Measurements from ENCODE around the gene SIAH3. TPM values are rescaled to one million over a fixed set of nuclear protein-coding genes. Genes with fewer than 3 reads are reported as not detected.

SIAH3 gene
- total and polyA plus RNA-seq, 7 donors: 0.01 TPM; not detected in 6

DNA sequence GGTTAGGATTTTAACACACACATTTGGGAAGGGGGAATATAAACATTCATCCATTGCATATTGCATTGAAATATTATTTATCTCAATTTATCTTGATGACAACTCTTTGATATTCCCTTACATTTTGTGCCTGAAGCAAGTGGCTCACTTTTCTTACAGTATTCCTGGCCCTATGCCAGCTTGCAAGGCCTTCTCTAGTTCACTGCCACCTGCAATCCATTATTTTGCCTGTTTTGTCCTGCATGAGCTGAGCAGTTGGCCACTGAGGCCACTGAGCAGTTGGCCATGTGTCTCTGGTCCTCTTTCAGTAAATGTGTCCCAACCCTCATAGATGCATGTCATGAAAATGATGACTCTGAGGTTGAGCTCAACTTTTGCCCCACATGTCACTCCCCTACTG is 99.7 kb downstream of the SIAH3 start:
- H3K9me3 ChIP-seq: no peaks in the 10 kb centered on the region
- DNase-seq: no peak
- TF ChIP-seq, protein P1, sequence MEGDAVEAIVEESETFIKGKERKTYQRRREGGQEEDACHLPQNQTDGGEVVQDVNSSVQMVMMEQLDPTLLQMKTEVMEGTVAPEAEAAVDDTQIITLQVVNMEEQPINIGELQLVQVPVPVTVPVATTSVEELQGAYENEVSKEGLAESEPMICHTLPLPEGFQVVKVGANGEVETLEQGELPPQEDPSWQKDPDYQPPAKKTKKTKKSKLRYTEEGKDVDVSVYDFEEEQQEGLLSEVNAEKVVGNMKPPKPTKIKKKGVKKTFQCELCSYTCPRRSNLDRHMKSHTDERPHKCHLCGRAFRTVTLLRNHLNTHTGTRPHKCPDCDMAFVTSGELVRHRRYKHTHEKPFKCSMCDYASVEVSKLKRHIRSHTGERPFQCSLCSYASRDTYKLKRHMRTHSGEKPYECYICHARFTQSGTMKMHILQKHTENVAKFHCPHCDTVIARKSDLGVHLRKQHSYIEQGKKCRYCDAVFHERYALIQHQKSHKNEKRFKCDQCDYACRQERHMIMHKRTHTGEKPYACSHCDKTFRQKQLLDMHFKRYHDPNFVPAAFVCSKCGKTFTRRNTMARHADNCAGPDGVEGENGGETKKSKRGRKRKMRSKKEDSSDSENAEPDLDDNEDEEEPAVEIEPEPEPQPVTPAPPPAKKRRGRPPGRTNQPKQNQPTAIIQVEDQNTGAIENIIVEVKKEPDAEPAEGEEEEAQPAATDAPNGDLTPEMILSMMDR (IDR thresholded peaks at IDR 0.05): no peak
- TF ChIP-seq POLR2AphosphoS5 (IDR thresholded peaks at IDR 0.05) (no peak), POLR2A (IDR thresholded peaks at IDR 0.05) (no peak), EP300 (IDR thresholded peaks at IDR 0.05) (no peak)
- H3K27ac ChIP-seq: no peak overlapping the region
- no peak overlapping the region for H3K4me3 ChIP-seq
- H3K36me3 ChIP-seq: no peaks in the 10 kb centered on the region
- no peaks in the 10 kb centered on the region for H3K4me1 ChIP-seq
- no peaks in the 10 kb centered on the region for H3K27me3 ChIP-seq
- intact Hi-C loops (cut with DNase I): no loop called here

DNA sequence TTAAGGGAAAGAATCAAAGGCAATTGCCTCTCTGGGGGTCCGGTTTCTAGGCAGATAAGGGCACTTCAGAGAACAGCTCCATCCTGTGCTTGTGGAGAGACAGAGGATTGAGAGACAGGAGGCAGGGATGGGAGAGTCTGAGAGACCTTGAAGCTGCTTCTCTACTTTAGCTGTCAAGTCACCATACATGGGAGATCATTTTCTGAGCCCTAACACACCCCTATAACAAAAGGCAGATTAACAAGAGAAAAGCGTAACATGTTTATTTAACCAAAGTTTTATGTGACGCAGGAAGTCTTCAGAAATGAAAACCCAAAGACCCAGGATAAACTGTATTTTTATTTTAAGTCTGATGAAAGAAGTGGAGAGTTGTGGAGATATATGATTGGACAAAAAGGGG is 101.0 kb downstream of the SIAH3 start:
- Histone ChIP-seq H3K27me3 (no peaks in the 10 kb centered on the region), H3K36me3 (no peaks in the 10 kb centered on the region), H3K27ac (no peak overlapping the region), H3K9me3 (no peaks in the 10 kb centered on the region), H3K4me3 (no peak overlapping the region), H3K4me1 (no peaks in the 10 kb centered on the region)
- no peak for DNase-seq
- intact Hi-C loops (cut with DNase I): no loop called here
- 72 to 84% methylated on average over 3 of the region's 3 CpGs for WGBS, 2 donors
- TF ChIP-seq POLR2AphosphoS5 (IDR thresholded peaks at IDR 0.05): no peak
- TF ChIP-seq, protein P1 (IDR thresholded peaks at IDR 0.05): no peak
- no peak for TF ChIP-seq POLR2A (IDR thresholded peaks at IDR 0.05)
- no peak for TF ChIP-seq EP300 (IDR thresholded peaks at IDR 0.05)

DNA sequence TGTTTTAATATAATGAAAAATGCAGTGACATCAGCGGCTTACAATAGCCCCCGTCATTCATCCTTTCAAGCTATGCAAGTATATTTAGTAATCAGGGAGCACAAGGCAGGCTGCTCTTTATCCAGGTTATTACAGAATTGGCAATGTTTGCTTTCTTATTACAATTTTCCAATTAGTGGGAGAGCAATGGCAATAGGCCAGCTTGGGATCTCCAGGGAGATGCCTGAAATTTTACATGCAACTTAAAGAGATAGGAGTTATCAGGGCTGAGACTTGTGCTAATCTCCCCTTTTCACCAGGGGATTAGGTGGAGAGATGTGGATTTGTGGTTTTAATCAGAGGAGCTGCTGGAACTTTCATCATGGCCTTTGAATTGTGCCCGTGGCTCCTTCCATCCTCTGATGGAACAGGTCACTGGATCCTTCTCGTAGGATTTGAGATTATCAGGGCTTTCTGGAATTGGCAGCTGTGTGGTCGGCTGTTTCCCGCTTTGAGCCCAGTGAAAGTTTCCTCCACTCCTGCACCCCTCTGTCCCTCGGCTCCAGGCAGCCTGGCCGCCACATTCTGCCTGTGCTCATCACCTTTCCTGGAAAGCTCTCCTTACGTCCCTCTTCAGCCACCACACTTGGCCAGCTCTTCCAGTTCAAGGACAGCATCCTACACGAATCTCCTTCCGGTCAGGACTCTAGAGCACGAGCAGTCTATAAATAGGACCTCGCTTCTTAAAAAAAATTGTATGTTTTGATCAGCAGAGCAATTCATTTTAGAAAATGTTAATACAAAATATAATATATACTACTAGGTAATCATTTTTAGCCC is 102.4 kb downstream of the SIAH3 start:
- WGBS, 2 donors: 73 to 79% methylated on average over 13 of the region's 13 CpGs

DNA sequence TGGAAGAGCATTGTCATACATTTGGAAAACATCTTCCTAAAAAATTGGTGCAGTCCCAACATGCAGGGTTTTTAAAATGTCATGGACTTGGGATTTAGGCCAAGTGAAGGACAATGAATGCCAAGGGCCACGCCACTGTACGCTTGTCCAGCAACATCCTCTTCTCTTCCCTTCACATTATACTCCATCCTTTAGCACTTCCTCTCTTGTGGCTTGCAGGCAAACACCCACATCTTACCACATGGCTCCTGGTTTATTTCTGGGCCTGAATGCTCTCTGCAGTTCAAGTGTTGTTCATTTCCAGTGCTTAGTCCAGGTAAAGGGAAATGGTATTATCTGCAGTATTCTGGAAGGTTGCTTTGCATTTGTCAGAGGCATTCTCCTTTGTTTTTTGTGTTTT is 104.5 kb downstream of the SIAH3 start:
- Histone ChIP-seq H3K4me3 (no peak overlapping the region), H3K27ac (no peak overlapping the region), H3K4me1 (no peaks in the 10 kb centered on the region), H3K27me3 (no peaks in the 10 kb centered on the region), H3K36me3 (no peaks in the 10 kb centered on the region), H3K9me3 (no peaks in the 10 kb centered on the region)
- intact Hi-C loops (cut with DNase I): no loop called here
- whole genome bisulfite sequencing, 2 donors: 59 to 73% methylated on average over 2 of the region's 2 CpGs
- no peak for DNase-seq
- no peak for TF ChIP-seq POLR2A (IDR thresholded peaks at IDR 0.05)
- no peak for TF ChIP-seq POLR2AphosphoS5 (IDR thresholded peaks at IDR 0.05)
- TF ChIP-seq, protein P1 (IDR thresholded peaks at IDR 0.05): no peak
- no peak for TF ChIP-seq EP300 (IDR thresholded peaks at IDR 0.05)

More for the DNA sequence above, 102.4 kb downstream of the SIAH3 start:
- Histone ChIP-seq H3K4me3 (no peak overlapping the region), H3K36me3 (no peaks in the 10 kb centered on the region), H3K27ac (no peak overlapping the region), H3K9me3 (no peaks in the 10 kb centered on the region), H3K27me3 (no peaks in the 10 kb centered on the region), H3K4me1 (no peaks in the 10 kb centered on the region)
- DNase-seq: no peak
- intact Hi-C loops (cut with DNase I): no loop called here
- no peak for TF ChIP-seq POLR2A (IDR thresholded peaks at IDR 0.05)
- TF ChIP-seq EP300 (IDR thresholded peaks at IDR 0.05): no peak
- TF ChIP-seq POLR2AphosphoS5 (IDR thresholded peaks at IDR 0.05): no peak
- TF ChIP-seq, protein P1 (IDR thresholded peaks at IDR 0.05): no peak

DNA sequence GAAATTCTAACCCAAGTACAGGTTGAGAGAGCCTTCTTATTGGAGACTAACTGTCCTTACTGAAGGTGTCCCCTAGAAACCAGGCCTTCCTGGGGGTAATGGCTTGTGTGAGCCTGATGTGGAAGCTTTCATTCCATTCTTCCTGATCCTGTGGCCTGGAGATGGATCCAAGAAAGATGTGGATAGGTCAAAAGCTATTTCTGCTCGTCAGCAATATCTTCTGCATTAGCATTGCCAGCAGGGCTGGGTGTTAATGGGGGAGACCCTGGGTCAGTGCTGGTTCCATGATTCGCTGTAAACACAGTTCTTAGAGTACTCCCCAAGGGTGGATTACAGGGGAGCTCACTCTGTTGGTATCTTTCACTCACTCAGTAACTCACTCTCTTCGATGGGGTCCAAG is 106.6 kb downstream of the SIAH3 start:
- H3K36me3 ChIP-seq: no peaks in the 10 kb centered on the region
- WGBS, 2 donors: 79 to 83% methylated on average over 3 of the region's 3 CpGs
- no peaks in the 10 kb centered on the region for H3K4me1 ChIP-seq
- H3K4me3 ChIP-seq: no peak overlapping the region
- TF ChIP-seq POLR2A (IDR thresholded peaks at IDR 0.05) (no peak), POLR2AphosphoS5 (IDR thresholded peaks at IDR 0.05) (no peak), EP300 (IDR thresholded peaks at IDR 0.05) (no peak)
- TF ChIP-seq, protein P1 (IDR thresholded peaks at IDR 0.05): no peak
- intact Hi-C loops (cut with DNase I): no loop called here
- no peak overlapping the region for H3K27ac ChIP-seq
- no peaks in the 10 kb centered on the region for H3K27me3 ChIP-seq
- no peak for DNase-seq
- H3K9me3 ChIP-seq: no peaks in the 10 kb centered on the region

Measured in sigmoid colon (tissue), 7 donors.